HS-27A (cell line): Measurements from ENCODE around the gene HMCN2.

Experiments used
- DNase-seq: peaks from one replicate; pipeline ENCODE4 v3.0.0-alpha.2; 2012; ENCODE audit warnings: low read depth, missing footprints

Gene HMCN2

DNA sequence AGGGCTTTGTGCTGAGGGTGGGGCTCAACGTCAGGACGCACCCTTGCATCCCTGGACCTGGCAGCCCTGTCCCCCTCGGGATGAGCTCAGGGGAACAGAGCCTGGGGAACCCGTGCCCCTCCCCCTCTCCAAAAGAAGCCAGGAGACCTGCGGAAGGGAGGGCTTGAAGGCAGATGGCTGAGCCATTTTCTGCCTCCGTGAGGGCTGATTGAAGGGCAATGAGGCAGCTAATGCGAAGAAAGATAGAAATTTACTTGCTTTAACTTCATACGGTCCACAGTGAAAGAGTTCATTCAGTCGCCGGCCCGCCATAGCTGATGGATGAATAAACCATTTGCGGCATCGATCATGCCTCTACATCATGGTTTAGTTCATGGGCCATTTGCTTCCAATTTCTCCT, 208.0 kb downstream of the HMCN2 start:
- no peak for DNase-seq

DNA sequence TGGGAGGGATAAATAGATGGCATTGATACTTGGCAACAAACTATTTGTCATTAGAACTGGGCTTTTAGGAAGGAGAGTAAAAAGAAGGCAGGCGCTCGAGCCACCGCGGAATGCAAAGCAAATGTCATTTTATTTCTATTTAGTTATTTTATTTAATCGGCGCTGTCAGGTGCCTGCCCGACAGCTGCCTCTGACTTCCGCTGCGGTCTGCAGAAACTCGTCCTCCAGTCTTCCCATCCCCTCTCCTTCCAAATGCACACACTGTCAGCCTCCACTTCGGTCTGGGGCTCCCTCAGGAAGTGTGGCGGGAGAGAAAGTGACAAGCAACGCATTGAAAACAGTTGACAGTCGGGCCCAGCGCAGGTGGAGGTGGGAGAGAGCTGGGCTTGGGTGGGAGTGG, 208.5 kb downstream of the HMCN2 start:
- DNase-seq = no peak

DNA sequence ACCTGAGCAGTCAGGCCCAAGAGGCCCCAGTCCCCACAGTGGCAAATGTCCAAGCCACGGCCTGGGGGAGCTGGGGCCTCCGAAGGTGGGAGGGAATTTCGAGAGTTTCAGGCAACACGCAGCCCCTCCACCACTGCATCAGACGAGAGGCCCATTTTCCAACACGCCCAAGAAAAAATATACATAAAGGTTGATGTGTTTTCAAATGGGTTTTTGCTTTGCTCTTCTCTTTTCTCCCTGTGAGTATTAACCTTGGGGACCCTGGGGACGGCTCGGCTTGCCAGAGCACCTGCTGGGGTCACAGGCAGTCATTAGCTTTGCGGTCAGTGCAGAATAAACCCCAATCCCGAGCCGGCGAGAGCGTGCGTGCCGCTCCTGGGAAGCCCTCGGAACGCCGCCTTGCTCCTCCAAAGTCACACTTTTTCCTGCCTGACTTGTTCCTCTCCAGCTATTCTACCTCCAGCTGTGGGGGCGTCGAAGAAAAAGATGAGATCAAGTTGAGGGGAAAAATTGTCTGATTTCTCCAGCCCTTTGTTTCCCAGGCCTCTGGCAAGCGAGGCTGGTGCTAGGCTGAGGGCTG, 210.7 kb downstream of the HMCN2 start:
- no peak for DNase-seq

DNA sequence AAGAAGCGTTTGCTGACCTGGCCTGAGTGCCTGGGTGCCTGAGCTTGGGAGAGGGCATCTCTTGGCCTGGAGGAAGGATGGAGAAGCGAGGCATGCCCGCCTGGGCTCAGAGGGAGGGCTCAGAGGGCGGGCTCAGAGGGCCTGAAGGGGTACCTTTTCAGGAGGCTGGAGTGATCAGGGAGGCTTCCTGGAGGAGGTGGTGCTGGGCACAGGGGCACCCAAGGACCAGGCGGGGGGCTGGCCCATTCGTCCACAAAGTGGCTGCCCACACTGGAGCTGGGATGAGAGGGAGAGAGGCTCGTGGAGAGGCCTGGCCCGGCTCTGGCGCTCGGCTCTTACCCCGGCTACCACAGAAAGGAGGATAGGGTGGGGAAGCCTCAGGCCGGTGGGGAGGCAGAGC, 212.0 kb downstream of the HMCN2 start:
- no peak for DNase-seq

DNA sequence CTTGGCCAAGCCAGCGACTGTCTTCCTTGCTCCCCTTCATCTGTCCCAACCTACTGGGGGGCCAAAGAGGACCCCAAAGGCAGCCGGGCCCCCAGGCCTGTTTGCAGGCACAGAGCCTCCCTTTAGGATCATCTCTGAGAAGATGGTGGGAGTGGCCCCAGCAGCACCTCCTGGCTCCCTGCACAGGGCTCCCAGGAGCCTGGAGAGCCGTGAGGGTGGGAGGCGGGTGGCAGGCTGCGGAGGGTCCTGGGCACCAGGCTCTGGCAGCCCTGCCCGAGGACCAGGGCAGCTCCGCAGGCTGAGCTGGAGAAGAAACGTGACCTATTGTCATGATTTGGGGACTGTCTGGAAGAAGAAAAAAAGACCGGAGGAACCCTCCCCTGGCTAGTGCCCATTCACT, 212.6 kb downstream of the HMCN2 start:
- DNase-seq = no peak

DNA sequence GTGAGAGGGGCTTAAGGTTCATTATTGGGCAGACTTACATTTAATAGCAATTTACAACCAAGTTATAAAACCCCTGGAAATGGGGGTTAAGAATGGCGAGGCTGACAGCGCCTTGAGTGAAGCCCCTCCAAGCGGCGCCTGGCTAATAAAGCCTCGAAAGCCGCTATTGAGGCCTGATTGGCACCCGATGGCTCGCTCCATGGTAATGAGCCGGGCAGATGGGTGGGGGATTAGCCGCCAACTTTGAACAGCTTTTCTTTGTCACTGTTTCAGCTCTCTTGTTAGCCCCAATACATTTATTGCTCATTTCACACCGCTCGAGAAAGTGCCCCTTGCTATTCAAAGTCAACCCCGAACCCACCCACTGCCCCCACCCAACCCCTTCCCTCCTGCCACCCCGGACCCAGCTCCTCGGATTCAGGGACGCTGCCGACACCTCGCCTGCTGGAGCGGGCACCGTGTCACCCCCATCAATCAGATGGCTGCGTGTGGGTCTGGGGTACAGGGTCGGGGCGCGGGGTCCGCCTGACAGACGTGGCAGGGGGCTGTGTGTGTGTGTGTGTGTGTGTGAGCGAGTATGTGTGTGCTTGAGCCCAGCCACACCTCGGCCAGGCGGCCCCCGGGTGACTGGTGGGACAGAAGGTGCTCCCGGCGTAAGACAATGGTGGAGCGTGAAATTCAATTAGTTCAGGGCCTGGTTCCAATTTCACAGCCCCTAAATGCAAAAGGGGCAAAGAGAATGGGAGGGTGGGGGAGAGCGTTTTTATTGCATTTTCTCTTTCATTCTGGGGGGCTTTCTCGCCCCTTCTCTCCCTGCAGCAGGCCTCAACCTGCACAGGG, 213.4 kb downstream of the HMCN2 start:
- DNase-seq = no peak

DNA sequence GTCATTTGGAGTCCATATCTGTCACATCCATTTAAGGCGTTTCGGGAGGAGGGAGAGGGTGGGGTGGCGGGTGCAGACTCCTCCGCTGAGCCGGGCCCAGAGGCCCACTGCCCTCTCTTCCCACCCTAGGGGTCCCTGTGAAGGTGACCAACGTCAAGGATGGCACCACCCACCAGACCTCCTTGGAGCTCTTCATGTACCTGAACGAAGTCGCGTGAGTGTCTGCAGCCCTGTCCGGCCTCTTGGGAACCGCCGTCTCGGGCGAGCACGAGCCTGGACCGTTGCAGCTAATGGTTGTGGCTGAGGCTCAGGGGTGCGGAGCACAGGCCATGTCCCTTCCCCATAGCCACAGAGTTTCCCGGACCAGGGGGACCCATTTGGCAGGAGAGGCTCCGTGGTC, 214.0 kb downstream of the HMCN2 start:
- no peak for DNase-seq

DNA sequence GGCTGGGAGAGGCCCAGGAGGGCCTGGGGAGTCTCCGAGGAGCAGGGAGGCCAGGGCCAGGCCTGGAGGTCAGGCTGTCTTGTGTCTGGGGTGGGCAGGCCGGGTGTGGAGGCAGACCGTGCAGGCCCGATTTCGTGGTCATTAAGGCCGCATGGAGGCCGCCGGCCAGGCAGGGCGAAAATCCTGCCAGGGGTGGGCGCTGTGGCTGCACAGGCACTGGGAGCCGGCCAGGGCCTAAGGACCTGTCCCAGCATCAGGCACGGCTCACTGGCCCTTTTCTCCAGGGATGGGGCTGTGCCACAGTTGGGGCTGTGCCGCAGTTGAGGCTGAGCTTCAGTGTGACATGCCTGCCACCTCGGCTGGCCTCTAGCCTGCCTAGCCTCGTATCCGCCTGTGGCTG, 215.1 kb downstream of the HMCN2 start:
- DNase-seq = no peak

DNA sequence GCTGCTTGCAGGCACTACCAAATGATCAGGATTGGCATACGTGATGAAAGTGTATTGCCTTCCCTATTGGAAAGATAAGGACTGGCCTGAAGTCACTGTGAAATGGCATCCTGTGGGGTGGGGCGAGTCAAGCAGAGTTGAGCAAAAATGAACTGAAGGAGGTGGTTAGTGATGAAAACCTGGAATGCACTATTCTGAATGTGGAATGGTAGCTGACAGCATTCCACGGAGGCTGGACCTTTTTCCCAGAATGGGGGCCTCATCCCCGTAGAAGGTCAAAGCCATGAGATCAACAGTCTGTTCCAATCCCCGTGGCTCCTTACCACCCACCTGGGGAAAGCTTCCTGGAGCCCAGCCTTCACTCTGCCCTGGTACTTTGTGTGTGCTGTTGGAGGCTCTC, 216.9 kb downstream of the HMCN2 start:
- DNase-seq = no peak

DNA sequence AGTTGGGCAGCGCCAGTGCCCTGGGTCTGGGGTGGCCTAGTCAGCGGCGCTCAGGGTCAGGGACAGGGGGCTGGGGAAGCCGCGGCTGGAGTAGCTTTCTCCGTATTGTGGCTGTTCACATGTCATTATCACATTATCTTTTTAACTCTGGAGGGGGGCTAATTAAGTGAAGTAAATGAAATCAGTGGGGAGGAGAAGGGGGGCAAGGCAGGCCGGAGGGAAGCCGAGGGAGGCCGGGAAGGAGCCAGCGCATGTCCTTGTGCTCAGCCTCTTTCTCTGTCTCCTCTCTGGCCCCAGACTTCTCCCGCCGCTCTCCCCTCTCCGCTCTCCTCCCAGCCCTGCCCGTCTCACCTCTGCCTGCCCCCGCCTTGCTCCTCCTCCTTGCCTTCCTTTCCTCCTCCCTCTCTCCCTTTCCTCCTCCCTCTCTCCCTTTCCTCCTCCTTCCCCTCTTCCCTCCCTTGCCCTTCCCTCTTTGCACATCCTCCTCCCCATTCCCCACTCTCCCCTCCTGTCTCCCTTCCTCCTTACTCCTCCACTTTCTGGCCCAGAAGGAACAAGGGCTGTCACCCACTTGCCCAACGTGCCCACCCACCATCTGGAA, 217.9 kb downstream of the HMCN2 start:
- no peak for DNase-seq
